NCI-H510A (cell line): Measurements from ENCODE around the gene TSPAN5.
"Not testable (repeated sequence)": the region's sequence is repeated elsewhere in the genome, so short reads cannot be mapped to it uniquely, and the experiment has no call there.

Experiments
- DNase-seq: peaks from one replicate; lab custom pipeline; 2025; lab: John Stamatoyannopoulos, UW

The TSPAN5 gene

GRCh38 chr4:98546910-98547594 lies 111.4 kb downstream of the TSPAN5 start:
- no peak for DNase-seq

DNA sequence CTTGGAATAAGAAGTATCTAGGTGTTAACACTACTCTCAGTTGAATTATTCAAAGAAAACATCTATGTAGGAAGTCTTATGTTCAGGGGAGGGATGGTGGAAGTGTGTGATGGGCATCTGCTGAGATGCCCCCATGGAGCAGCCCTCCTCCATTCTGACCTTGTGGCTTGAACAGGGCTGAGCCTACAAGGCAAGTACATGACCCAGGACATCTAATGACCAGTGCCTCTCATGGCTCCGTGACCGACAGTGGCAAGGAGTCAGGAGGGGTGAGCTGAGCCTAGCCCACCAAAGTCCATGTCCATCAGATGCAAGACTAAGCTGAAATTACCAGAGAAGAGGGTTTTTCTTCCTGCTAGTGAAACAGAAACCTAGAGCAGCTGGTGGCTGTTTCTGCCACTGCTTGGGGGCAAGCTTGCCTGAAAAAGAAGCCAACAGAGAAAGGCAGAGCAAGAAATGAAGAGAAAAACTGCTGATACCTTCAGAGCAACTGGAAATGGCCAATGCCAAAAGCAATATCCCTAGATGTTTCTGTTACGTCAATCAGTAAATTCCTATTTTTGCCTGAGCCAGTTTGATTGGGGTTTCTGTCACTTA lies 113.5 kb downstream of the TSPAN5 start:
- no peak for DNase-seq

GRCh38 chr4:98544141-98544817 lies 114.1 kb downstream of the TSPAN5 start:
- DNase-seq = no peak

DNA sequence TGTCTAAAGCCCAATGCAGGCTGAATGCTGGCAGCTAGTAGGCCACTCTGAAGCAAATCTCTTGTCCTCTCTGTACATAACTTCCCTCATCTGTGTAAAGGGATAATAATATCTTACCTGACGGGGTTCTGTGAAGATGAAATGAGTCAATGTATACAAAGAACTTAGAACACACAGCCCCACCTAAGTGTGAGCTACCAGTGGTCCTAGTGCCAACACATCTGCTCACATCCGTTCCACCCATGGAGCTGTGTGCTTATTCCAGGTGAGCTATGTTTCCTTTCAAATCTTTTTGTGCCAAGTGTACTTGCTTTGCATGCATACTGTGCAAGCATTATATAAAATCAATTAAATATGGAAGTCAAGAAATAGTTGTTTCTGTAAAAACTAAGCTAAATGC lies 116.4 kb downstream of the TSPAN5 start:
- no peak for DNase-seq

DNA sequence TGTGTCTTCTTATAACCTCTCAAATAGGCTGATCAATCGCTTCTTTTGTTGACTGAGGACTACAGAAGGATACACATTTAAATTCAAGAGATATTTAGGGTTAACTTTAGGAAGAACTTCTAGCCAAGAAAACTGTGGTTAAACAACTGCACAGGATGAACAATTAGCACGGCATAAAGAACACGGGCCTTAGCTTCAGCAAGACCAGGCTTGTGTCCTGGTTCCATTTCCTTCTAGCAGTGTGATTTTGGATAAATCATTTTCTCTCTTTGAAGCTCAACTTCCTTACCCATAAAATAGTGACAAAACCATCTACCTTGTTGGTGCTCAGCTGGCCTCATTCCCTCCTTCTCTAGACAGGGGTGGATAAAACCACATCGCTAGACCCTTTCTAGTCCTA lies 117.6 kb downstream of the TSPAN5 start:
- no peak for DNase-seq

- DNase-seq = no peak
Observed at GRCh38 chr4:98539741-98540140, 118.7 kb downstream of the TSPAN5 start.

- DNase-seq = no peak
Observed at GRCh38 chr4:98539299-98539698, 119.1 kb downstream of the TSPAN5 start.

- DNase-seq = no peak
Observed at GRCh38 chr4:98536631-98537030, 121.8 kb downstream of the TSPAN5 start.

GRCh38 chr4:98534146-98534545 lies 124.3 kb downstream of the TSPAN5 start:
- not testable (repeated sequence) for DNase-seq

- no peak for DNase-seq
Observed at GRCh38 chr4:98530572-98530971, 127.8 kb downstream of the TSPAN5 start.

GRCh38 chr4:98529970-98530569 lies 128.3 kb downstream of the TSPAN5 start:
- no peak for DNase-seq

- DNase-seq = no peak
Observed at GRCh38 chr4:98528882-98529281, 129.5 kb downstream of the TSPAN5 start.

DNA sequence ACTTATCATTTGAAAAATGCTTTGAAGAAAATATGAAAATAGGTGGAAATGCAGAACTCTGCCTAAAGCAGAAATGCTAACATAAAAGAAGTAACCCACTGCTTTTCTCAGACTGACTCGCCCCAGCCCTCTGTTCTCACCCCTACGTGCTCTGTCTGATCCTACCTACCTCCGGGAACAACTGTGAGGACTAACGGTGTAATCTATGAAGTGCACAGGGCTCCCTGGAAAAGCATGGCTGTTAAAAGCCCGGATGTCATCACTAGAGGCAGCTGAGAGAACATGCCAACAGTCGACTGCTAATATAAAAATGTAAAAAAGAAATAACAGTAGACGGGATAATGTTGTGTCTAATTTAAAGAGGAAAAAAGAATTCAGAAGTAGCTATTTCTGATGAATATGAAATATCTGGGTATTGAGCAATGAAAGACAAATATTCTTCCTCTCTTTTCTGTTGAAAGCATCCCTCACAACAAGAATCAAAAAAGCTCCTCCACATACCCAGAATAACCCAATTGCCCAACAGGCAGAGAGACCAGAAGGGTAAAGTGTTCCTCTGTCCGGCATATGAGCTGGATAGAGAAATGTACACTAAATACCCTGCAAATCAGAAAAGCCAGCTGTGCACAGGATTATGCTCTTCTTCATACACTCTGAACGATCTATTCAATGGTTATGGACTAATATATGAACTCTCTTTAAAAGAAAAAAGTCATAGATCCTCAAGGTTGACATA lies 130.7 kb downstream of the TSPAN5 start:
- DNase-seq = no peak

- DNase-seq = no peak
Observed at GRCh38 chr4:98524230-98524629, 134.2 kb downstream of the TSPAN5 start.

GRCh38 chr4:98522636-98523395 lies 135.6 kb downstream of the TSPAN5 start:
- DNase-seq = no peak

GRCh38 chr4:98522062-98522461 lies 136.3 kb downstream of the TSPAN5 start:
- DNase-seq = no peak

DNA sequence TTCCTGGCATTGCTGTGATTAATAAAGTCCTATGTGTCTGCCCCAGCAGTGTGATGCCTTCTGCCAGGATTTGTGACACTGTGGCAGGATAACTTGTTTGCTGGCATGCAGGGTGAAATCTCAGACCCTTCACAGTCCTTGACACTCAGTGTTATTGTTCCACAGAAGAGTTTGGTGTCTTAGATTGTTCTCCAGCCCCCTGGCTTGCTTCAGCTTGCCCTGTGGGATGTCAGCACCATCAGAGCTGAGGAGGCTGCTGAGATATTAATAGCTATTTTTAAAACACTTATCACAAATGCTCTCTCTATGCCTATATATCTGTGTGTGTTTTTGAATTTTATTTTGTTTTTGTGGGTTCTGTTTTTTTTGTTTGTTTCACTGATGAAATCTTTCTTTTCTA lies 136.9 kb downstream of the TSPAN5 start:
- no peak for DNase-seq

GRCh38 chr4:98519268-98519977 lies 139.0 kb downstream of the TSPAN5 start:
- no peak for DNase-seq

GRCh38 chr4:98518559-98519267 lies 139.7 kb downstream of the TSPAN5 start:
- no peak for DNase-seq
